K562 (cell line): ENCODE results near the gene SPOUT1. TPM values are rescaled to one million over a fixed set of nuclear protein-coding genes. Genes with fewer than 3 reads are reported as not detected.
A peak's percentile ranks its signal among the peaks of the same experiment; 100 is the strongest.

Experiments used
- BHLHE40 ChIP-seq: IDR thresholded peaks from 2 replicates; pipeline ENCODE4 v1.6.1; 2011; ENCODE audit warnings: low read length, improper control_type of control experiment
- CCNT2 ChIP-seq: IDR thresholded peaks from 2 replicates; pipeline ENCODE4 v1.6.1; 2011; ENCODE audit warnings: borderline replicate concordance, low read depth, mild to moderate bottlenecking, moderate library complexity, mixed read lengths, low read length; ENCODE audit not compliant: insufficient read length; ENCODE audit errors: extremely low read depth
- CLOCK ChIP-seq: fragments of 250-450 bp; sonication (Bioruptor Pico); IDR thresholded peaks from 2 replicates; pipeline ENCODE4 v1.4.0; 2020; ENCODE audit warnings: mild to moderate bottlenecking, moderate library complexity, borderline replicate concordance
- CSDE1 ChIP-seq, 2 experiments: fragments of 450-650 bp; IDR thresholded peaks; 2 replicates each; pipeline ENCODE4 v1.6.1; 2016; ENCODE audit warnings: mild to moderate bottlenecking in 1 of 2
- E2F4 ChIP-seq: sonication (generic); formaldehyde crosslinking; IDR thresholded peaks from 2 replicates; pipeline ENCODE4 v1.8.0; 2022; ENCODE audit warnings: mild to moderate bottlenecking, low read depth, missing genetic modification reagents
- HDAC1 ChIP-seq, 2 experiments: fragments of 450-650 bp; IDR thresholded peaks; 2 replicates each; pipeline ENCODE4 v1.6.1; 2016 to 2017; ENCODE audit warnings: inconsistent platforms in 1 of 2, mild to moderate bottlenecking in 1 of 2, moderate library complexity in 1 of 2
- HES1 ChIP-seq: fragments of 450-650 bp; IDR thresholded peaks from 2 replicates; pipeline ENCODE4 v1.6.1; 2016; ENCODE audit warnings: low read depth, mild to moderate bottlenecking, moderate library complexity
- LCOR ChIP-seq: sonication (generic); formaldehyde crosslinking; IDR thresholded peaks from 2 replicates; pipeline ENCODE4 v1.8.0; 2022; ENCODE audit warnings: mild to moderate bottlenecking, missing genetic modification reagents
- NCOA1 ChIP-seq: fragments of 450-650 bp; IDR thresholded peaks from 2 replicates; pipeline ENCODE4 v1.6.1; 2016; ENCODE audit warnings: low read depth
- POLR2AphosphoS5 ChIP-seq: IDR thresholded peaks from 2 replicates; pipeline ENCODE4 v1.6.1; 2011; ENCODE audit warnings: mild to moderate bottlenecking, low read depth, low read length, moderate library complexity; ENCODE audit not compliant: control insufficient read depth, insufficient read depth
- SMAD4 ChIP-seq: fragments of 250-450 bp; sonication (Bioruptor Pico); conservative IDR thresholded peaks from 2 replicates; pipeline ENCODE4 v1.8.0; 2021; ENCODE audit warnings: inconsistent platforms, mild to moderate bottlenecking, moderate library complexity
- SP1 ChIP-seq: sonication (generic); formaldehyde crosslinking; IDR thresholded peaks from 2 replicates; pipeline ENCODE4 v1.8.1; 2022; ENCODE audit warnings: mild to moderate bottlenecking, missing genetic modification reagents
- TRIM24 ChIP-seq, 2 experiments: fragments of 450-650 bp; IDR thresholded peaks; 2 replicates each; pipeline ENCODE4 v1.6.1; 2016
- ZBTB33 ChIP-seq: sonication (generic); formaldehyde crosslinking; IDR thresholded peaks from 2 replicates; pipeline ENCODE4 v1.8.1; 2023; ENCODE audit warnings: mild to moderate bottlenecking, missing genetic modification reagents
- ZNF354B ChIP-seq: fragments of 250-450 bp; sonication (Bioruptor Pico); IDR thresholded peaks from 2 replicates; pipeline ENCODE4 v1.4.0; 2020
- ZNF445 ChIP-seq: fragments of 250-450 bp; sonication (Bioruptor Pico); IDR thresholded peaks from 2 replicates; pipeline ENCODE4 v1.4.0; 2020; ENCODE audit warnings: low read depth, mild to moderate bottlenecking, moderate library complexity
- polyA plus RNA-seq, 8 experiments: library from polyadenylated mRNA; depleted of rRNA in 4 of 8; stranded (reverse) in 5 of 8; unstranded in 3 of 8; fragments of >200 nt; fragmentation: Nextera tagmentation in 2 of 8; fragmentation: Illumina TruSeq in 1 of 8; extraction: Ambion mirVana in 2 of 8; extraction: Trizol in 1 of 8; gene quantifications; 2 replicates each; pipeline versions ENCODE4 v1.2.1 to v1.2.3, GENCODE V29; 2011 to 2014; ENCODE audit warnings: inconsistent platforms in 1 of 8, missing spikeins in 1 of 8
- total RNA-seq, 7 experiments: library from RNA; depleted of rRNA in 6 of 7; stranded (reverse); fragments of >200 nt in 6 of 7; fragmentation: Illumina TruSeq in 2 of 7; extraction: Trizol in 2 of 7; gene quantifications; 2 replicates each; pipeline versions ENCODE4 v1.2.1 to v1.2.3, GENCODE V29; 2011 to 2021; ENCODE audit warnings: low replicate concordance in 1 of 7

SPOUT1 gene
- total and polyA plus RNA-seq, 9 of the 15 experiments (the other 6 are each of a cell fraction or from before 2014, with no cell fraction given): 10.6 to 121 (median 37.4) TPM

GRCh38 chr9:128845186-128845931 is 15.8 kb upstream of the SPOUT1 start (continued):
- no peak for TF ChIP-seq HES1
- peak; percentile 63 to 79; a peak in 3 of 4 replicates for TF ChIP-seq TRIM24 (IDR thresholded peaks at IDR 0.05)
- TF ChIP-seq LCOR (CRISPR knock-in tag): peak; percentile 51; the same call in 1 of the 2 replicates
- peak; percentile 28 for TF ChIP-seq CCNT2
- TF ChIP-seq ZNF354B (CRISPR knock-in tag): no peak
- TF ChIP-seq POLR2AphosphoS5: peak; percentile 86
- TF ChIP-seq SMAD4 (CRISPR knock-in tag): 0 out of 2 replicates have a peak, but pooled peaks have one; percentile 46
- TF ChIP-seq E2F4 (CRISPR knock-in tag): 0 out of 2 replicates have a peak, but pooled peaks have one; percentile 12
- no peak for TF ChIP-seq CLOCK (CRISPR knock-in tag)
- 0 out of 2 replicates have a peak, but pooled peaks have one; percentile 34 for TF ChIP-seq BHLHE40
- TF ChIP-seq ZNF445 (CRISPR knock-in tag): no peak
- peak; percentile 63; the same call in 1 of the 2 replicates for TF ChIP-seq ZBTB33 (CRISPR knock-in tag)
- no peak for TF ChIP-seq CSDE1 (IDR thresholded peaks at IDR 0.05)
- peak; percentile 23 to 87; a peak in 2 of 4 replicates for TF ChIP-seq HDAC1 (IDR thresholded peaks at IDR 0.05)
- peak; percentile 84; the same call in 1 of the 2 replicates for TF ChIP-seq NCOA1
- peak; percentile 40; the same call in 1 of the 2 replicates for TF ChIP-seq SP1 (CRISPR knock-in tag)
